PFSK-1 (cell line): ENCODE results near the gene DSTYK.

ENCODE experiments used
- FOXP2 ChIP-seq: optimal IDR thresholded peaks from 2 replicates; pipeline ENCODE3; 2011; ENCODE audit warnings: borderline replicate concordance, control low read depth, inconsistent platforms; ENCODE audit not compliant: insufficient read depth; ENCODE audit errors: extremely low read length, extremely low read depth
- POLR2AphosphoS5 ChIP-seq: IDR thresholded peaks from 2 replicates; pipeline ENCODE4 v1.6.1; 2012; ENCODE audit warnings: low read depth, mild to moderate bottlenecking, control low read depth, low read length, moderate library complexity
- SIN3A ChIP-seq: IDR thresholded peaks from 2 replicates; pipeline ENCODE4 v1.6.1; 2012; ENCODE audit warnings: mild to moderate bottlenecking, low read length, moderate library complexity, borderline replicate concordance; ENCODE audit not compliant: insufficient read depth
- TAF1 ChIP-seq: IDR thresholded peaks from 2 replicates; pipeline ENCODE4 v1.6.1; 2012; ENCODE audit warnings: low read length, control low read depth, borderline replicate concordance; ENCODE audit not compliant: insufficient read depth
- TF ChIP-seq, protein P1 (sequence below), 2 experiments: IDR thresholded peaks; 2 replicates each; pipeline versions ENCODE4 v1.6.1 to v1.8.0; 2011 to 2012; ENCODE audit warnings: low read depth in 2 of 2, low read length in 2 of 2, control low read depth in 1 of 2, inconsistent platforms in 1 of 2, mild to moderate bottlenecking in 1 of 2, moderate library complexity in 1 of 2; ENCODE audit not compliant: insufficient read depth in 1 of 2

Gene DSTYK

DNA sequence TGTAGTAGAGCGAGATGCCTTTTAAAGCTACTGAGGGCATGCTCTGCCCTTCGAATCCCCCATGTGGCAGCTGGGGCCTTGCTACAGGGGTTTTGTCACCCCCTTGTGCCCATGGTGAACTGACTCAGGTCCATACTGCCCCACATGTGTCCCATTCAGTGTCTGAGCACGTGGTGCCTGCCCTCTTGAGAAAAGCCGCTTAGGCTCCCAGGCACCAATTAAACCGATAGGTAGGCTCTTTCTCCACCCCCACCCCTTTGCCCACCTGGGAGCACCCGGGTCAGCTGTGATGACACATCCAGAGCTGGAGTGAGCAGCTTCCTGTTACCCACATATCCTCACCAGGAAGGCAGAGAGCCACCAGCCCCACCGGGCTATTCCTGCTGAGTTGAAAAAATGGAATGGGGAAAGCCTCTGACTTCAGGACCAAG is 46.8 kb upstream of the DSTYK start:
- no peak for TF ChIP-seq POLR2AphosphoS5
- no peak for TF ChIP-seq TAF1
- no peak for TF ChIP-seq FOXP2
- no peak for TF ChIP-seq SIN3A
- TF ChIP-seq, protein P1, sequence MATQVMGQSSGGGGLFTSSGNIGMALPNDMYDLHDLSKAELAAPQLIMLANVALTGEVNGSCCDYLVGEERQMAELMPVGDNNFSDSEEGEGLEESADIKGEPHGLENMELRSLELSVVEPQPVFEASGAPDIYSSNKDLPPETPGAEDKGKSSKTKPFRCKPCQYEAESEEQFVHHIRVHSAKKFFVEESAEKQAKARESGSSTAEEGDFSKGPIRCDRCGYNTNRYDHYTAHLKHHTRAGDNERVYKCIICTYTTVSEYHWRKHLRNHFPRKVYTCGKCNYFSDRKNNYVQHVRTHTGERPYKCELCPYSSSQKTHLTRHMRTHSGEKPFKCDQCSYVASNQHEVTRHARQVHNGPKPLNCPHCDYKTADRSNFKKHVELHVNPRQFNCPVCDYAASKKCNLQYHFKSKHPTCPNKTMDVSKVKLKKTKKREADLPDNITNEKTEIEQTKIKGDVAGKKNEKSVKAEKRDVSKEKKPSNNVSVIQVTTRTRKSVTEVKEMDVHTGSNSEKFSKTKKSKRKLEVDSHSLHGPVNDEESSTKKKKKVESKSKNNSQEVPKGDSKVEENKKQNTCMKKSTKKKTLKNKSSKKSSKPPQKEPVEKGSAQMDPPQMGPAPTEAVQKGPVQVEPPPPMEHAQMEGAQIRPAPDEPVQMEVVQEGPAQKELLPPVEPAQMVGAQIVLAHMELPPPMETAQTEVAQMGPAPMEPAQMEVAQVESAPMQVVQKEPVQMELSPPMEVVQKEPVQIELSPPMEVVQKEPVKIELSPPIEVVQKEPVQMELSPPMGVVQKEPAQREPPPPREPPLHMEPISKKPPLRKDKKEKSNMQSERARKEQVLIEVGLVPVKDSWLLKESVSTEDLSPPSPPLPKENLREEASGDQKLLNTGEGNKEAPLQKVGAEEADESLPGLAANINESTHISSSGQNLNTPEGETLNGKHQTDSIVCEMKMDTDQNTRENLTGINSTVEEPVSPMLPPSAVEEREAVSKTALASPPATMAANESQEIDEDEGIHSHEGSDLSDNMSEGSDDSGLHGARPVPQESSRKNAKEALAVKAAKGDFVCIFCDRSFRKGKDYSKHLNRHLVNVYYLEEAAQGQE (IDR thresholded peaks at IDR 0.05; ENCODE audit: insufficient read depth in 1 of 2, low read depth in 2 of 2, low read length in 2 of 2) = no peak

DNA sequence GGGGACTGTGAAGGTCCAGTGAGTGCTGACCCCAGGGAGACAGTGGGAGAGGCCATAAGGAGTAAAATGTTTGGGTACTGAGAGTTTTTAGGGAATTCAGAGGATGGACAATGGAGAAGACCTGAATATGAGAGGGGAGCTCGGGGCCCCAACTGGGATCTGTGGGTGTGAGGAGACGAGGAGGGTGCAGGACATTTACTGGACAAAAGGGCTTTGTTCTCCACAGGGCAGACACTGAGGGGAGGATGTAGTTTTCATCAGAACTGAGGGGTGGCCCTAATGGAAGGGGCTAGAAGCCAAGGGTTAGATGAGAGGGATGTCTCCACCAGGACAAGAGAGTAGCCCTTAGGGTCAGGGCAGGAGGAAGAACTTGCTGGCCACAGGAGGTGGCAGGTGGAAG is 46.2 kb upstream of the DSTYK start:
- TF ChIP-seq SIN3A (no peak), POLR2AphosphoS5 (no peak), TAF1 (no peak), FOXP2 (no peak)
- TF ChIP-seq, protein P1 (IDR thresholded peaks at IDR 0.05; ENCODE audit: insufficient read depth in 1 of 2, low read depth in 2 of 2, low read length in 2 of 2) = no peak

DNA sequence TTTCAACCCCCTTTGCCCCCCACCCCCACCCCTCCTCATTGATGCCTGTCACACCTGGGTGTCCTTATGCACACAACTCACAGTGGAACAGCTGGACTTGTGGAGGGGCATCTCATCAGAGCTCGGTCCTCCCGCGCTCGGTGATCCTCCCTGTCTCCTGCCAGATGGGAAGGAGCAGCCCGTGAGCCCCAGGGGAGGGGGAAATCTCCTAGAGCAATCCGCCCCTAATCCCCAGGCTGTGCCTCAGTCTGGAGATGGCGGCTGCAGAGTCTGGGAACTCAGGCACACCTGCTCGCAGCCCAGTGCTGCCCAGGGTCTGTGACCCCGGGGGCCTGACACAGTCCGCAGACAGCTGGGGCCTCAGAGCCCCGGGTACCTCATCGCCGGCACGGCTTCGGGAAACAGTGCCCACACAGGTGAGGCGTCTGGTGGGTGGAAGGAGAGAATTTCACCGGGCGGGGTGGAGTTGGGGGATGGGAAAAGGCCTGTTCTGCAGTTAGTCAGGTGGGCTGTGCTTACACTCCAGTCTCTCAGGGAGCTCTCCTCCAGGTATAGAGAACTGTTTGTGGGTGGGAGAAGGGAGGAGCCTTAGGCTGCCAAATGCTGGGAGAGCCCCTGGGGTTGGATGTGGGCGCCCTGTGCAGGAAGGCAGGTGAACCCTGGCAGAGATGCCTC is 45.6 kb upstream of the DSTYK start:
- TF ChIP-seq, protein P1 (IDR thresholded peaks at IDR 0.05; ENCODE audit: insufficient read depth in 1 of 2, low read depth in 2 of 2, low read length in 2 of 2) = no peak
- TF ChIP-seq TAF1 (no peak), FOXP2 (no peak), POLR2AphosphoS5 (no peak), SIN3A (no peak)

DNA sequence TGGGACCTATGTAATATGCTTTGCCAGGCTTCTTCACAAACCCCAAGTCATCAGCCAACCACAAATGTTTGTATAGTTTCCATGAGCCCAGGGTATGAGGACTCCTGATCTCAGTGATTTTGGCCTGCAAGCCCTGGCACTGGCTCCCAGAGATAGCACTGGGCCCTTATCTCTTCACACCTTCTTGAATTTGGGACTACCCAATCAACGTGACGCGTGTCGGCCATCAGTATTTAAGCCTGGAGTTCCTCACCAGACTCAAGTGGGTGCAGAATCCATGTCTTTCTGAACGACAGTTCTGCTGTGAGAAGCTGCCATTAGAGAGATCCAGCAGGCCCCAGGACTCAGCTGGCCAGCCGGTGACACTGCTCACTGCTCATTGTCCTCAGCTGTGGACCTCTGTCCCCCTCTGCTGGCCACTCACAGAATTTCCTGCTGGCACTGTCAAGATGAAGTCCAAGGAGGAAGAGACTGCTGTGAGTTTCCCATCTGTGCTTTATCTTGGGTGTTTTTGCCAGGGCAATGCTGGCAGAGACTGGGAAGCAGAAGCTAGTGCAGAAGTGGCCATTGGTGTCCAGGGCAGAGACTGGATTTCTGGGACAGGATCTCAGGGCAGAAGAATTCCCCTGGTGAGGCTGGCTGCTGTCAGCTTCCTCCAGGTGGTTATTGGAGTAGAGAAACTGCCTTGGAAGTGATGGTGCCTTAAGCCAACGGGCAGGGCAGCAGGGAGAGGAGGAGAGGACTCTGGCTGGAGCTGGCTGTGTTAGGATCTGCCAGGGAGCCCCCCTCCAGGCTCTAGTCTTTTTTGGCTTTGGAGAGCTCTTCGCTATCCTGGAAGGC is 44.7 kb upstream of the DSTYK start:
- TF ChIP-seq FOXP2 = peak; percentile 44
- no peak for TF ChIP-seq POLR2AphosphoS5
- TF ChIP-seq, protein P1 (IDR thresholded peaks at IDR 0.05; ENCODE audit: insufficient read depth in 1 of 2, low read depth in 2 of 2, low read length in 2 of 2) = 0 out of 4 replicates have a peak, but pooled peaks of 1 of the 2 experiments have one; percentile 25
- no peak for TF ChIP-seq SIN3A
- no peak for TF ChIP-seq TAF1
